Measurements from ENCODE around the gene RNU5B-1. TPM values are rescaled to one million over a fixed set of nuclear protein-coding genes. Genes with fewer than 3 reads are reported as not detected.
A peak's percentile ranks its signal among the peaks of the same experiment; 100 is the strongest.

Gene RNU5B-1
- total RNA-seq, 1 donor from 2014 or later, result not detected

- Histone ChIP-seq H3K9ac (no peak overlapping the region), H3K4me3 (no peak overlapping the region), H3K36me3 (no peaks in the 10 kb centered on the region), H3K9me3 (ENCODE audit: low read depth) (no peaks in the 10 kb centered on the region), H3K4me1 (peaks cover 21% of the 10 kb centered on the region), H3K79me2 (ENCODE audit: low read depth) (no peaks in the 10 kb centered on the region), H3F3A (ENCODE audit: low read depth) (peaks cover 19% of the 10 kb centered on the region), H3K27ac (no peak overlapping the region), H3K27me3 (no peaks in the 10 kb centered on the region), H2AFZ (replicated peaks) (no peak overlapping the region), H4K20me1 (ENCODE audit: low read depth) (peaks cover 9% of the 10 kb centered on the region), H3K4me2 (no peak overlapping the region)
- Mint-ChIP-seq H3K36me3 (peaks cover 15% of the 10 kb centered on the region), H3K27ac (peak overlapping the region; percentile 29), H3K27me3 (ENCODE audit: insufficient read depth, low read depth) (peaks cover 3% of the 10 kb centered on the region), H3K4me1 (peaks cover 26% of the 10 kb centered on the region), H3K4me3 (no peak overlapping the region), H3K9me3 (no peaks in the 10 kb centered on the region)
- no peak for DNase-seq (ENCODE audit: low spot score)
- no peak for TF ChIP-seq EZH2phosphoT487 (IDR thresholded peaks at IDR 0.05)
- TF ChIP-seq EZH2 (IDR thresholded peaks at IDR 0.05), result no peak
- TF ChIP-seq CTCF (IDR thresholded peaks at IDR 0.05), result no peak
Observed at GRCh38 chr15:65328506-65329287, 24.2 kb downstream of the RNU5B-1 start.

GRCh38 chr15:65329288-65329983 is 25.0 kb downstream of the RNU5B-1 start:
- Mint-ChIP-seq H3K9me3 (no peaks in the 10 kb centered on the region), H3K4me1 (peaks cover 31% of the 10 kb centered on the region), H3K4me3 (no peak overlapping the region), H3K27me3 (ENCODE audit: insufficient read depth, low read depth) (peaks cover 3% of the 10 kb centered on the region), H3K27ac (no peak overlapping the region), H3K36me3 (peaks cover 15% of the 10 kb centered on the region)
- Histone ChIP-seq H4K20me1 (ENCODE audit: low read depth) (peaks cover 16% of the 10 kb centered on the region), H2AFZ (replicated peaks) (no peak overlapping the region), H3K36me3 (no peaks in the 10 kb centered on the region), H3K9ac (no peak overlapping the region), H3F3A (ENCODE audit: low read depth) (peaks cover 24% of the 10 kb centered on the region), H3K4me3 (no peak overlapping the region), H3K27me3 (no peaks in the 10 kb centered on the region), H3K79me2 (ENCODE audit: low read depth) (no peaks in the 10 kb centered on the region), H3K4me2 (no peak overlapping the region), H3K9me3 (ENCODE audit: low read depth) (no peaks in the 10 kb centered on the region), H3K4me1 (peaks cover 29% of the 10 kb centered on the region), H3K27ac (no peak overlapping the region)
- TF ChIP-seq CTCF (IDR thresholded peaks at IDR 0.05) (no peak), EZH2phosphoT487 (IDR thresholded peaks at IDR 0.05) (no peak), EZH2 (IDR thresholded peaks at IDR 0.05) (no peak)
- DNase-seq (ENCODE audit: low spot score), result no peak

GRCh38 chr15:65329984-65330735 is 25.7 kb downstream of the RNU5B-1 start:
- no peak for DNase-seq (ENCODE audit: low spot score)
- Histone ChIP-seq H3K36me3 (no peaks in the 10 kb centered on the region), H4K20me1 (ENCODE audit: low read depth) (peaks cover 23% of the 10 kb centered on the region), H3K9me3 (ENCODE audit: low read depth) (no peaks in the 10 kb centered on the region), H3K4me3 (no peak overlapping the region), H3K4me2 (no peak overlapping the region), H3K79me2 (ENCODE audit: low read depth) (no peaks in the 10 kb centered on the region), H2AFZ (replicated peaks) (no peak overlapping the region), H3F3A (ENCODE audit: low read depth) (peaks cover 26% of the 10 kb centered on the region), H3K9ac (no peak overlapping the region), H3K4me1 (peaks cover 36% of the 10 kb centered on the region), H3K27me3 (no peaks in the 10 kb centered on the region), H3K27ac (no peak overlapping the region)
- Mint-ChIP-seq H3K36me3 (peaks cover 15% of the 10 kb centered on the region), H3K27ac (no peak overlapping the region), H3K4me1 (peaks cover 34% of the 10 kb centered on the region), H3K4me3 (no peak overlapping the region), H3K9me3 (no peaks in the 10 kb centered on the region), H3K27me3 (ENCODE audit: insufficient read depth, low read depth) (peaks cover 3% of the 10 kb centered on the region)
- TF ChIP-seq CTCF (IDR thresholded peaks at IDR 0.05), result no peak

Measured in neural progenitor cell (in vitro differentiated cells).